H4 (cell line): ENCODE measurements around the gene LMAN2. TPM values are rescaled to one million over a fixed set of nuclear protein-coding genes. Genes with fewer than 3 reads are reported as not detected.
"Not testable (repeated sequence)": the region's sequence is repeated elsewhere in the genome, so short reads cannot be mapped to it uniquely, and the experiment has no call there.

Experiments
- DNase-seq: peaks from one replicate; pipeline ENCODE4 v3.0.0-alpha.2; 2015; ENCODE audit warnings: low spot score
- total RNA-seq: library from RNA; depleted of rRNA; stranded (reverse); fragments of >200 nt; shearing (Covaris generic); gene quantifications from 2 replicates; pipeline ENCODE4 v1.2.3, GENCODE V29; 2014

Gene LMAN2
- total RNA-seq, 1 experiment from 2014 or later: 800 TPM

DNA sequence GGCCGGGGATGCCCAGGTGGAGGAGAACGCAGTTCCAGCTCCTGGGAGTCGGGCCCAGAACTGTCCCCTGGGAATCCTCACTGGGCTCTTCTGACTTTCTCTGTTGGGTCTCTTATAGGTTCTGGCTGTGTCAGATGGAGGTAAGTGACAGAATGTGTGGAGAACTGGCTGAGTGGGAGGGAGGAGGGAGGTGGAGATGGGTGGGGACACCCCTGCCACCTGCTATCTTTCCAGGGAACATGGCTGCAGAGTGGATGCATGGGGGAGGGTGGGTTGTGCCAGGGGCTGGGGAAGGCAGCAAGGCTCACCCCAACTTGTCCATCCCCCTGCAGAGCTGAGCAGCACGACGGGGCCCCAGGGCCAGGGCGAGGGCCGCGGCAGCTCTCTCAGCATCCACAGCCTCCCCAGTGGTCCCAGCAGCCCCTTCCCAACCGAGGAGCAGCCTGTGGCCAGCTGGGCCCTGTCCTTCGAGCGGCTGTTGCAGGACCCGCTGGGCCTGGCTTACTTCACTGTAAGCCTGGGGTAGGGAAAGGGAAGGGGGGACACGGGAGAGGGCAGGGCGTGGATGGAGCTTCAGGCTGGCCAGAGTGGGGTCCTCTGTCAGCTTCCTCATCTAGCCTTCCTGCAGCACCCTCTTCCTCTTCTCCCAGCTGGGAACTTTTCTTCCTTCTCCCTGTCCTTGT, 14.5 kb upstream of the LMAN2 start:
- DNase-seq: no peak

DNA sequence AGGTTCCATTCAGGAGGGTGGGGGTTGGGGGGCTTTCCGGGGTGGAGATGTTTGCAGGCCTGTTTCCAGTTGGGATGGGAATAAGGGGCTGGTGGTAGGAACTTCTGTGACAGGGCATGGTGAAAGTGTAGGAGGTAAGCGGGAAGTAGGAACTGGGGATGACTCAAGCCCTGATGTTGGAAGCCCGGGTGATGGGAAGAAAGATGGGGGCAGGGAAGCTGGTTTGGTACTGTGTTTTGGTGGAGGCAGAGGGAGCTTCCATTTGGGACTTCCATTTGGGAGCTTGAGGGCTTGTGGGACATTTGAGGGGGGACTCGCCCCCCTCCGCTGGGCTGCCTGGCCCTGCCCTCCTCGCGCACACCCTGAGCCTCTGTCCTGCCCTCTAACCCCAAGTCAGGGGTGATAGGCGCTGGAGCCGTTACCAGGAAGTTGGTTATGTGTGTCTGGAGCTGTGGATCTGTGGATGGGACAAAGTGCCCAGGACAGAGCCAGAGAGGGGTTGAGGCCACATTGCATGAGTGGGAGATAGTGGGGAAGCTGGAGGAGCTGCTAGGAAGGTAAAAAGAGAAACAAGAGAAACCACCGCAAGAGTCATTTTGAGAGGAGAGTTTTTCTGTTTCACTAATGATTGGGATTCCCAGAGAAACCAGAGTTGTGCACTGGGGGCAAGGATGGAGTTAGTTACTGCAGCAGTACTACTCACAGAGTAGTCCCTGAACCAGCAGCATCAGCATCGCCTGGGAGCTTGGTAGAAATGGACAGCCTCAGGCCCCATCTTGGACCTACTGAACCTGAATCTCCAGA, 12.9 kb upstream of the LMAN2 start:
- no peak for DNase-seq

DNA sequence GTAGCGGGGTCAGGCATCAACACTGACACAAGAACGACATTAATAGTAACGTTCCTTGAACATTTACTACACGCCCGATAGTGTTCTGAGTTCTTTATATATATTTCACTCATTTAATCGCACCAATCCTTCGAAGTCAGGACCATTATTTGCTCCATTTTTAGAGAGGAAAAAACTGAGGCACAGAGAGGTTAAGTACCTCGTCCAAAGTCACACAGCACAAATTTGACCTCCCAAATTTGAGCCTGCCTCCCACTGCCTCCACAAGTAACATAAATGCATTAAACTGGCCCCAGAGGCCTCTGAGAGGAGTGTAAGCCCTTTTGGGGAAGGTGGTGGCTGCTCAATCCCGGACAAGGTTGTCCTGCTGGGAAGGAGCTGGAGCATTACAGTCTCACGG, 12.1 kb upstream of the LMAN2 start:
- DNase-seq: no peak

DNA sequence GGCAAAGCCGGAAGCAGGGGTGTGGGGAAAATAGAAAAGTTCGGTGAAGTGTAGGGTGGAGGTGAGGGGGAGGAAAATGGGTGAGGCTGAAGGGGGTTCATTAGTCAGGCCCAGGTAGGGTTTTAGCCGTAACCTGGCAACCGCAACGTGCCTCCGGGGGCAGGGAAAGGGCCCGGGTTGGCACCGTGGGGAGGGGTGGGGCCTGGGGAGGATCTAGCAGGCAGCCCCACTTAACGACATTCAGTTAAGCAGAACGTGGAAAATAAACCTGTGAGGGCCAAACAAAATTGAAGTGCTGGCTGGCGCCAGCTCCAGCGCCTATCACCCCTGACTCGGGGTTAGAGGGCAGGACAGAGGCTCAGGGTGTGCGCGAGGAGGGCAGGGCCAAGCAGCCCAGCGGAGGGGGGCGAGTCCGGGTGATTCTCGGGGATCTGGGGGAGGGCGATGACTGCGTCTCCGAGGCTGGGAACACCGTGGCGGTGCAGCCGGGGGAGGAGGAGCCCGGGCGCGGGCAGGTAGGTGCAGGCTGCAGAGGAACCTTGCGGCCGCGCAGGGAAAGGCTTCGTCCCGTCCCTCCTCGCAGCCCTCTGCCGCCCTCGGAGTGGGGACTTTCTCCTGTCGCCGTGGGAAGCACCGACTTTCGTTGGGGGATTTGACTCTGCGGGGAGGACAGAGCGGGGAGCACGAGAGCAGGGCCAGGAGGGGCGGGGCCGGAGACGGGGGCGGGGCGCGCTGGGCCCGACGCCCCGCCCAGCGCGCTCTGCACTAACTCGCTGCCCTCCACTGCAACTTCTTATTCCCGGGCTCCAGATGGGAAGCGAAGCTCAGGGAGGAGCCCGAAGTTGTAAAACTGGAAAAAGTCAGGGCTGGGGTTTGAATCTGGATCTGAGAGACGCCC, 11.4 kb upstream of the LMAN2 start:
- DNase-seq: no peak

DNA sequence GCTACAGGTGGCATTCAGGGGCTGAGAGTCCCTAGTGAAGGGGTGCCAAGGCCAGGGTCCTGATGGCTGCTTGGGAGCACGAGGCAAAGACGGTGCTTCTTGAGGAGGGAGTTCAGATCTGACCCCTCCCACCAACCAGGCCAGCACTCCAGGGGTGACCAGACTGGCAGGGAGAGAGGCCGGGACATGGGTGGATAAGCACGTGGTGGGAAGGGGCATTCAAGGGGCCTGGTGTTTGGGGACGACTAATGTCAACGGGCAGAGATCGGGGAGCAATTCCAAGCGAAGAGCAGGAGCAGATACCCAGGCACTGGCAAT, 10.8 kb upstream of the LMAN2 start:
- DNase-seq: no peak

DNA sequence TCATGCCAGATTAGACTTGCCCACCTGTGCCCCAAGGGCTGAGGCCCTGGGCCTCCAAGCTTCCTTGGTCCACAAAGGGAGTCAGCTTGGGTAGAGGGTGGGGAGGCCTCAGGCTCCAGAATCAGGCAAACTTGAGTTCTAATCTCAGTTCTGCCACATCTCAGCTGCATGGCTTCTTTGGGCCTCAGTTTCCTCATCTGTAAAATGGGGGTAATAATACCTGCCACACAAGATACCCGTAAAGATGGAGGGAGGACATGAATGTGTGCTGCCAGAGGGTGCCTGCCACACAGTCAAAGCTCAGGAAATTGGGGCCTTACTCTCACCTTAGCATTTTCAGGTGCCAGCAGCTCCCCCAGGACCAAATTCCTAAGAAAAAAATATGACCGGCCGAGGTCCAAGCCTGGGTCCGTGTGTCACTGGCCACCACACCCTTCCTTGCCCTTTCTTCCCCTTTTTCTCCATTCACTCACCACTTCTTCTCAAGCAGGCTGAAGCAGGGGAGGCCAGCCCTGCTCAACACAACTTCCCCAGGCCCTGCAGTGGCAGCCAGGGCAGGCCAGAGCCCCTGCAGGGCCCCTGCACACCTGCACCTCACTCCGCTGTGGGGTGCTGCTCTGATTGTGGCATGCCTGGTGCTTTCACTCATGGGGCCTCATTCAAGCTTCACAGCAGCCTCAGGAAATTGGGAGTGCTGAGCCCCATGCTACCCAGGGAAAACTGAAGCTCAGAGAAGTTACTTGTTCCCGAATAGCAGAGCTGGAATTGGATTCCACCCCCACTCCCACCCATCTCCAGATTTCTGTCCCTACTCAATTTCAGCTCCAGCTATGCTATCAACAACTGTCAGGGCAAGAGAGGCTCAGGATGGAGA, 10.2 kb upstream of the LMAN2 start:
- DNase-seq: no peak

DNA sequence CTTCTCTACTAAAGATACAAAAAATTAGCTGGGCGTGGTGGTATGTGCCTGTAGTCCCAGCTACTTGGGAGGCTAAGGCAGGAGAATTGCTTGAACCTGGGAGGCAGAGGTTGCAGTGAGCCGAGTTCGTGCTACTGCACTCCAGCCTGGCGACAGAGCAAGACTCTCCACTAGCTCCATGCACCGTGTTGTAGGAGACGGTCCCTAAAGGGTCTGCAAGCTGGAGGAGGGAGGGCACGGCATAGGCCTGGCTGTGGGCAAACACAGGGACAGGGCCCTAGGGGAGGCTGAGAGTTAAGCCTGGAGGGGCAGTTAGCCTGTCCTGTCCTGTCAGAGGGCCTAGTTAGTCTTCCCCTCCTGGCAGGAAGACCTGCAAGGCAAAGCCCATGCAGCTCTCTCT, 9.3 kb upstream of the LMAN2 start:
- DNase-seq: not testable (repeated sequence)

DNA sequence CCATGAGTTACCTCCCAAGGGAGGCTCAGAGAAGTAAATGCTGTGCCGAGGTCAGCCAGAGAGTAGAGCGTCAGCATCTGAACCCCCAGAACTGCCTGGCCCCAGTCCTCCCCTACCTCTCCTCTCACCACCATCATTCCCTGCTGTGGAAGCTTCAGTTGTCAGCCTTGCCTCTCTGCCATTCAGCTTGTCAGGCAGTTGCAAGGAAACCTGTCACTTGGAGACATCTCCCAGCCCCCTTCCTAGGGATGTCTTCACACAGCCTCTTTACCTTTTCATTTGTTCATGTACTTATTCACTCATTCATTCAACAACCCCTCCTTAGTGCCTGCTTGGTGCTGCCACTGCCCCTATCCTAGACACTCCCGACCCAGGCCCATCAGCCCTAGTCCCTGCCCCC, 8.4 kb upstream of the LMAN2 start:
- no peak for DNase-seq

DNA sequence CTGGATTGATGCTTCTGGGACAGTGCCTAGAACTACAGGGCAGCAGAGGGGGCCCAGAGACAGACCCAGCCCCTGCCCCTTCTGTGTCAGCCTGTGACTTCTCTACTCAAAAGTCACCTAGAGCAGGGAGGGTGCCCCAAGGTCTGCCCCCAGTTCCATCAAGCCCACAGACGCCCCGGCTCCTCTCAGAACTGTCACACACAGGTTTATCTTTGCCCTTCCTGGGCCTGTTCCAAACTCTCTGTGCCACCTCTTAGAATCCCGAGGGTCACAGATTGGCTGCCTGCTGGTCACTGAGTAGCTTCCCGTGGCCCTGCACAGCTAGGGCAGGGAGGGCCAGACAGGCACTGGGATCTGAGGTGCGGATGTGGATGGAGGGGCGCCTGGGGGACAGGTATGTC, 8.0 kb upstream of the LMAN2 start:
- DNase-seq: no peak

DNA sequence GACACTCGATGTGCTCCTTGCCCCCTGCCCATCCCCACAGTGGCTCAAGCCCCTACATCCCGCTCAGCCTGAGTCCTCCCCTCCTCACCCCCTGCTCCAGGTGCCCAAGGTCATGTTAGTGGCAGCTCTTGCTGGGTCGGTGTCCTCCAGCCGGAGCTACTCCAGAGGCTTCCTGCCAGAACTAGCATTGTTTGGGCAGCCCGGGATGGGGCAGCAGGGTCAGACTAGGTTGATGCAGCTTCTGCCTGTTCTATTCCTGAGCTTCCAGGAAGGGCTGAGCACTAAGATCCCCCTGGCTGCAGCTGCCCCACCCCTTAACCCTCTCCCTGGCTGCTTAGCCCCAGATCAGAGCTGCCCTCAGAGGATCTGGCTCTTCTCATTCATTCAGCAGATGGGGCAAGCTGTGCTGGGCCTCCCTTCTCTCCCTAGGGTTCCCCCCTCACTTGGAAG, 6.9 kb upstream of the LMAN2 start:
- DNase-seq: no peak

DNA sequence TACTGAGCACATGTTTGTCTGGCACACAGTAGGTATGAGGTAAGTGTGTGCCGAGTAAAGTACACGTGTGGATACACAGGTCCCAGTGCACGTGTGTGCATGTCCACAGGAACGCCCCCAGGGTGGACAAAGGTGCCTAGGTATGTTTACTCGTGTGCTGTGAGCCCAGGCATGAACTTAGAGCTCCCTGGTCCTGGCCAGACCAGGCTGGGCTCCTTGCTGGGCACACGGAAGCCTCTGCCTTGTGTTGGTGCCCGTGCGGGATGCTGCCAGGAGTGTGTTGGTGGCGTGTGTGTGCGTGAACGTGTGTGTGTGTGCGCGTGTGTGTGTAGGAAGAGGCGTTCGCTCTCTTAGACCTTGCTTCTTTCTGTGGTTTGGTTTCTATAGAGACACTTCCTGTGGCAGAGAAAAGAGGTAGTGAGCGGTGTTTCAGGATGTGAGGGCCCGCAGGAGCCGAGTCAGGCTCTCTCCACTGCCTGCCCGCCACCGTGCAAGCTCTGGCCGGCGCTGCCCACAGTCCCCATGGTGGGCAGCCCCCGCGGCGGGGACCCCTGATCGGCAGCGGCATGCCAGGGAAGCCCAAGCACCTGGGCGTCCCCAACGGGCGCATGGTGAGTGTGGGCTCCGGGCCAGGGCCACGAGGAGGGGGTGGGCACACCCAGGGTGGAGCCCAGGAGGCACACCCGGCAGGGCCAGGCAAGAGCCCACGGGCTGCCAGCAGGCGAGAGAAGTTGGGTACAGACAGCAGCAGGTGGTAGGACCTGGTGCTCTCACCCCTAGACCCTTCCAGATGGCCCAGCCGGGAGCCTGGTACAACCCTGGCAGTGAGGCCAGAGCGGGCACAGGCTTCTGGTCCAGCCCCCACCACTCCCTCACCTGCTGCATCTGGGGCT, 6.2 kb upstream of the LMAN2 start, which contains the start of gene RGS14:
RGS14 (plus strand) TSS at position 466 of the 893 bp plus-strand sequence; CDS start at position 567, 101 bp downstream.
- peak; percentile 91 for DNase-seq

DNA sequence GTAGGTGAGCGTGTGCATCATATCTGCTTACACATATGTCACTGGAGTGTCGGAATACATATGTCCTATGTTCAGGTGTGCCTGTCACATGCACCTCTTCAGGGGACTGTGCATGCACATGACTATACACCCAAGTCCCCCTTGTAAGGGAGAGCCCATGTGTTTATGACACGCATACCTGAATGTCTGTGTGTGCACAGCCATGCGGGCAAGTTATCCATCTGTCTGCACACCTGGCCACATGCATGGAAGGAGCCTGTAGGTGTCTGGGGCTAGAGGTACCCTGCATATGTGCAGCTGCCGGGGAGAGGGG, 5.6 kb upstream of the LMAN2 start:
- no peak for DNase-seq

DNA sequence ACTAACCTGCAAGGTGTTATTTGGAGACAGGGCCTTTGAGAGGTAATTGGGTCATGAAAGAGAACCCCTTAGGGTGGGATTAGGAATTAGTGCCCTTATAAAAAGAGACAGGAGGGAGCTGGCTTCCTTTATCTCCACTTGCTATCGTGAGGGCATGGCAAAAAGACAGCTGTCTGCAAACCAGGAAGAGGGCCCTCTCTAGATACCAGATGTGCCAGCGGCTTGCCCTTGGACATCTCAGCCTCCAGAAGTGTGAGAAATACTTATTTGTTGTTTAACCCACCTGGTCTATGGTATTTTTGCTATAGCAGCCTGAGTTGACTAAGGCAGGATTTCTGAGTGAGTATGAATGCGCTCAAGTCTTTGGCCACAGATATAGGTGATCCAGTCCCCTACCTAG, 5.3 kb upstream of the LMAN2 start:
- no peak for DNase-seq

DNA sequence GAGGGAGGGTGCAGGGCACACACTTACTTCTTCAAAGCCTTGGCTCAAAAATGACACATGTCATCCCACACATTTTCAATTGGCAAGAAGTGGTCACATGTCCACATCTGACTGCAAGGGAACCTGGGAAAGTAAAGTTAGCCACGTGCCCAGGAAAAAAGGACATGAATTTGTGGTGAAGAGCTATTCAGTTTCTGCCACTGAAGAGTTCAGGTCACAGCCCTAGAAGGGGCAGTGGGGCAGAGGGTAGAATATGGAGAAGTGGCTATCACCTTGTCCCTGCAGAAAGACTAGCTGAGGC, 4.3 kb upstream of the LMAN2 start:
- no peak for DNase-seq

DNA sequence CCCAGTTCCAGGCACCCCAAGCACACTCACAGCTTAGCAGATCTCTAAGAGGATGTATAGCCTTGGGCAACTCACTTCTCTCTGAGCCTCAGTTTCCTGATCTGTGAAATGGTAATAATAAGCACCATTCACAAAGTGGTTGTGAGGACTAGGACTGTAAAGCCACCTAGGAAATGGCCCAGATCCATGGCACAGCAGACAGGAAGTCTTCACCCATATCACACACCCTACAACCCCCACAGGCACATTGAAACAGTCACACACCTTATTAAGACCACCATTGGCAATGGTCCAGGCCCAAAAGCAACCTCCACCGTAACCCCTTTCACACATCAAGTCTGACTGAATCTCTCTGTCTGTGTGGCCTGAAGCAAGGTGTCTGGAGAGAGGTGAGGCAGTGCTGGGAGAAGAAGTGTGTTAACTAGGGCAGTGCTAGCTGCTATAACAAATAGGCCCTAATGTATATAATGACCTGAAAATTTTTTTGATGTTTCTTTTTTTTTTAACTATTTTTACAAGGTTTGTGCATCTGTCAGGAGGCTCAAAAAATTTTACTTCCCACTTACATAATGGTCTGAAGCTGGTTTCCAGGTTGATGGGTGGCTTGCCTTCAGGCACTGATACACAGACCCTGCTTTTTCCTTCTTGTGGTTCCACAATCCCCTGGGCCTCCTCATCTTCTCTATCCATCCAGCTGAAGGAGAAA, 3.8 kb upstream of the LMAN2 start:
- DNase-seq: no peak

DNA sequence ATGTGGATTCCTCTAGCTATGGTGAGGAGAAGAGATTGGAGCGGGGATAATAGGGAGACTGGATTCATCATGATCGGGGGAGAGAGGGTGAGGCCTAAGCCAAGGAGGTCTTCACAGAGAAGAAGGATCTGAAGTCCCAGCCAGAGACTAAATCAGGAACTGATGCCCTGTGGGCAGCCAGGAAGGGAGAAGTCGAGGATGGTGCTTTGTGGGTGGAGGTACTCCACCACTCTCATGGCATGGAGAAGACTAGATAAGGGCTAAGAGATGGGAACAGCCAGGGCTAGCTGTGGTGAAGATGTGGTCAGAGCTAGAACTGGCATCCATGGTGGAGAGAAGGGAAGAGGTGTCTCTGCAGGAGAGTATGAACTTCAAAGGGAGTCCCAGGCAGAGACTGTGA, 3.2 kb upstream of the LMAN2 start:
- no peak for DNase-seq

DNA sequence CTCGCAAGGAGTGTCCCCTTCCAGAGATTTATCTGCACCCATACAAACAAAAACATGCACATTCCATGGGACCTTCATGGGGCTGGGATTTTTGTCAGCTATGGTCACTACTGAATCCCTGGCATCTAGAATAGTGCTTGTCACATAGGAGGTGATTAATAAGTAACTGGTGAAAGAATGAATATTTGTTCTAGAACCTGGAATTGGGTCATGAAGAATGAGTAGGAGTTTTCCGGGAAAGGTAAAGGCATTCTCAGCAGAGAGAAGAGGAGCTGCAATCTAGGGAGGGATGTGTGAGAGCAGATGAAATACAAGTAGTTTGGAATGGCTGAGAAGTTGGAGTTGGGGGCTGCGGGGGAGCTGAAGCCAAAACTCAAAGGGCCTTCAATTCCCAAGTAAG, 2.8 kb upstream of the LMAN2 start:
- DNase-seq: no peak

DNA sequence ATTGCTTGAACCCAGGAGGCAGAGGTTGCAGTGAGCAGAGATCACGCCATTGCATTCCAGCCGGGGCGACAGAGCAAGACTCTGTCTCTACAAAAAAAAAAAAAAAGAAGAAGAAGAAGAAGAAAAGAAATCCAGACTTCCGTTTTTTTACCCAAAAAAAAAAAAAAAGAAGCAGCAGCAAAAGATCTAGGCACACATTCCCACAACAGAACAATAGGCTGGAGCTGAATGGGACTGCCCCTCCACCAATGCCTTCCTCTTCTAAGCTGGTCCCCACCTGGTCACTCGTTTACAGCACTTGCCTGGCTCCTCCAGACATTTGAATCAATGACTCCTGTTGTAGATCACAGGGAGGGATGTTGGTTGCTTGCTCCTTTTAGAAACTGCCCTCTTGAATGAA, 1.6 kb upstream of the LMAN2 start:
- no peak for DNase-seq

DNA sequence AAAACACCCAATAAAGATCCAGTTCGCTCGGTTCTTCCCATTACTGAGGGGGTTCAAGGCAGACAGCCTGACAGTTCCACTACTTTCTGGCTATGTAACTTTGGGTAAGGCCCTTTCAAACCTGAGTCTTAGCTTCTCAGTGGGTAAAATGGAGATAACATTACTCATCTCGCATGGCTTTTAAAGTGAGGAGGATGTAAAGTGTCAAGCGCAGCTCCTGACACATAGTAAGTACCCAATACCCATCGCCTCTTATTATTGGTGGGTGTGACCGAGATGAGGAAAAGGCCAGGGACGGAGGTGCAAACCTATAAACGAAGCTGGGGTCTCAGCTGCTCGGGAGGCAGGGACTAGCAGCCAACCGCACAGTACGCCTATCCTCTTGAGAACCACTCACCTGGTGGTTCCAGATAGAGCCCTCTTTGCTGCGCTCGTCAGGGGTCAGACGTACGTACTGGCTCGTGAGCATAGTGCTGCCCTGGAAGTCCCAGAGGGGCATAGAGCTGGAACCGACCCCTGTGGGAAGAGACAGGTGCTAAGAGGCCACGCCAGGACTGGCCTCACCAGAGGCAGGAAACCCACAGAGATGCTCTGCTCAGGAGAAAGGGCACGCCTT, 584 bp downstream of the LMAN2 start:
- no peak for DNase-seq

DNA sequence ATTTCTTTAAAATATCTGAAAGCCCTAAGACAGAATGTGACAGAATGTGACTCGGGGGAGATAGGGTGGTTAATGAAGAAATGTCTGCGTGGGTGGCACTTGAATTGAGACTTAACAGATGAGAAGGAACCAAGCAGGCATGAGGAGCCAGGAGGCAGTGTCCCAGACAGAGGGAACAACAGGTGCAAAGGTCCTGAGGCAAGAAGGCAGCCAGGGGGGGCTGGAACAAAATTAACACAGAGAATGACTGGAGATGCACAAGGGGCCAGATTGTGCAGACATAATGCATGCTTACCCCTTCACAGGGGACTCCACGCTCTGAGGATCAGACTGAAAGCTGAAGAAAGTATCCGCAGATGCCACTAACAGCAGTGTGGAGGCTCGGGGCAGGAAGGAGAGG, 1.7 kb downstream of the LMAN2 start:
- DNase-seq: no peak
